SK-N-SH treated with all-trans-retinoic acid at 6 μM for 48 hours (cell line): Measurements from ENCODE around the gene KCND2.

ENCODE experiments used
- ARNTL ChIP-seq: fragments of 450-650 bp; formaldehyde crosslinking; IDR thresholded peaks from 2 replicates; pipeline ENCODE4 v1.5.0; 2020; ENCODE audit warnings: low read depth, mild to moderate bottlenecking, moderate library complexity, borderline replicate concordance
- BACH2 ChIP-seq: fragments of 250-450 bp; sonication (Bioruptor Pico); IDR thresholded peaks from 2 replicates; pipeline ENCODE4 v1.9.0; 2021; ENCODE audit warnings: mild to moderate bottlenecking, borderline replicate concordance
- CSDC2 ChIP-seq: fragments of 250-450 bp; sonication (Bioruptor Pico); IDR thresholded peaks from 2 replicates; pipeline ENCODE4 v1.5.0; 2020; ENCODE audit warnings: mild to moderate bottlenecking, moderate library complexity
- GLIS3 ChIP-seq: fragments of 250-450 bp; sonication (Bioruptor Pico); IDR thresholded peaks from 2 replicates; pipeline ENCODE4 v1.5.0; 2020; ENCODE audit warnings: mild to moderate bottlenecking, moderate library complexity
- OSR1 ChIP-seq: fragments of 250-450 bp; sonication (Bioruptor Pico); IDR thresholded peaks from 2 replicates; pipeline ENCODE4 v1.8.0; 2022; ENCODE audit warnings: moderate library complexity, mild to moderate bottlenecking, inconsistent platforms
- RARB ChIP-seq: fragments of 250-450 bp; sonication (Bioruptor Pico); IDR thresholded peaks from 2 replicates; pipeline ENCODE4 v1.8.0; 2021; ENCODE audit warnings: mild to moderate bottlenecking, moderate library complexity
- ZC3H10 ChIP-seq: fragments of 250-450 bp; sonication (Bioruptor Pico); IDR thresholded peaks from 2 replicates; pipeline ENCODE4 v1.5.1; 2021; ENCODE audit warnings: mild to moderate bottlenecking, moderate library complexity
- ZFP3 ChIP-seq: fragments of 250-450 bp; sonication (Bioruptor Pico); IDR thresholded peaks from 2 replicates; pipeline ENCODE4 v1.5.0; 2020; ENCODE audit warnings: mild to moderate bottlenecking, moderate library complexity
- TF ChIP-seq, protein P1 (sequence below): fragments of 250-450 bp; sonication (Bioruptor Pico); IDR thresholded peaks from 2 replicates; pipeline ENCODE4 v1.5.0; 2020; ENCODE audit warnings: mild to moderate bottlenecking, moderate library complexity
- TF ChIP-seq, protein P2 (sequence below): fragments of 250-450 bp; sonication (Bioruptor Pico); IDR thresholded peaks from 2 replicates; pipeline ENCODE4 v1.8.0; 2020; ENCODE audit warnings: mild to moderate bottlenecking, moderate library complexity, borderline replicate concordance
- TF ChIP-seq, protein P3 (sequence below): fragments of 250-450 bp; sonication (Bioruptor Pico); IDR thresholded peaks from 2 replicates; pipeline ENCODE4 v1.8.0; 2021; ENCODE audit warnings: low read depth, mild to moderate bottlenecking, moderate library complexity, borderline replicate concordance
- TF ChIP-seq, protein P4 (sequence below): fragments of 250-450 bp; sonication (Bioruptor Pico); IDR thresholded peaks from 2 replicates; pipeline ENCODE4 v1.5.1; 2020; ENCODE audit warnings: low read depth, mild to moderate bottlenecking, moderate library complexity
- TF ChIP-seq, protein P5 (sequence below): fragments of 250-450 bp; sonication (Bioruptor Pico); IDR thresholded peaks from 2 replicates; pipeline ENCODE4 v1.5.1; 2021; ENCODE audit warnings: mild to moderate bottlenecking, moderate library complexity

DNA sequence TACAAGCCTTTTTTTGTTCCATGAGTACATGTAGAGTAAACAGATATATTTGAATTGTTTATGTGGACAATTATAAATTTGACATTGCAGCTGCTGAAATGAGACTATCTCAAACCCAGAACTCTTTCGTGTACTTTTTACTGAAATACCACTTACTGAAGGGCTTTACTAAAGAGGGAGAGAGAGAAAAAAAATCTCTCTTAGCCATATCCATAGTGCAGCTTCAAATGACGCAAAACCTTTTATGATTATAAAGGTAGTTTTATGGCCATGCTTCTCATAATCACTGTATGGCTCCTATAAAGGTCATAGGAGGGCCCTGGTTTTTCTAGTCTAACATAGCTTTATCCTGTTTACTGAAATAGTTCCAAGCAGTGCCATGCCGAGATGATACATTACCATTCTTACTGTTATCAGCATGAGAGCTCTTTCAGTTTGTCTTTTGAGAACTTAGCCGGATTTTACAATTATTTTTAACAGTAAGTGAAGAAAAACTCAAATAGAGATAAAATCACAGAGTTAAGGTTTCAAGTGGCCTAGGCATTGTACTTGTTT is 35.1 kb downstream of the KCND2 start:
- TF ChIP-seq OSR1 (CRISPR knock-in tag) (no peak), BACH2 (no peak), RARB (CRISPR knock-in tag) (no peak), GLIS3 (CRISPR knock-in tag) (no peak), ZC3H10 (CRISPR knock-in tag) (no peak), ZFP3 (no peak), CSDC2 (CRISPR knock-in tag) (no peak), ARNTL (no peak)
- TF ChIP-seq, protein P1, sequence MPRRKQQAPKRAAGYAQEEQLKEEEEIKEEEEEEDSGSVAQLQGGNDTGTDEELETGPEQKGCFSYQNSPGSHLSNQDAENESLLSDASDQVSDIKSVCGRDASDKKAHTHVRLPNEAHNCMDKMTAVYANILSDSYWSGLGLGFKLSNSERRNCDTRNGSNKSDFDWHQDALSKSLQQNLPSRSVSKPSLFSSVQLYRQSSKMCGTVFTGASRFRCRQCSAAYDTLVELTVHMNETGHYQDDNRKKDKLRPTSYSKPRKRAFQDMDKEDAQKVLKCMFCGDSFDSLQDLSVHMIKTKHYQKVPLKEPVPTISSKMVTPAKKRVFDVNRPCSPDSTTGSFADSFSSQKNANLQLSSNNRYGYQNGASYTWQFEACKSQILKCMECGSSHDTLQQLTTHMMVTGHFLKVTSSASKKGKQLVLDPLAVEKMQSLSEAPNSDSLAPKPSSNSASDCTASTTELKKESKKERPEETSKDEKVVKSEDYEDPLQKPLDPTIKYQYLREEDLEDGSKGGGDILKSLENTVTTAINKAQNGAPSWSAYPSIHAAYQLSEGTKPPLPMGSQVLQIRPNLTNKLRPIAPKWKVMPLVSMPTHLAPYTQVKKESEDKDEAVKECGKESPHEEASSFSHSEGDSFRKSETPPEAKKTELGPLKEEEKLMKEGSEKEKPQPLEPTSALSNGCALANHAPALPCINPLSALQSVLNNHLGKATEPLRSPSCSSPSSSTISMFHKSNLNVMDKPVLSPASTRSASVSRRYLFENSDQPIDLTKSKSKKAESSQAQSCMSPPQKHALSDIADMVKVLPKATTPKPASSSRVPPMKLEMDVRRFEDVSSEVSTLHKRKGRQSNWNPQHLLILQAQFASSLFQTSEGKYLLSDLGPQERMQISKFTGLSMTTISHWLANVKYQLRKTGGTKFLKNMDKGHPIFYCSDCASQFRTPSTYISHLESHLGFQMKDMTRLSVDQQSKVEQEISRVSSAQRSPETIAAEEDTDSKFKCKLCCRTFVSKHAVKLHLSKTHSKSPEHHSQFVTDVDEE, result no peak
- TF ChIP-seq, protein P2, sequence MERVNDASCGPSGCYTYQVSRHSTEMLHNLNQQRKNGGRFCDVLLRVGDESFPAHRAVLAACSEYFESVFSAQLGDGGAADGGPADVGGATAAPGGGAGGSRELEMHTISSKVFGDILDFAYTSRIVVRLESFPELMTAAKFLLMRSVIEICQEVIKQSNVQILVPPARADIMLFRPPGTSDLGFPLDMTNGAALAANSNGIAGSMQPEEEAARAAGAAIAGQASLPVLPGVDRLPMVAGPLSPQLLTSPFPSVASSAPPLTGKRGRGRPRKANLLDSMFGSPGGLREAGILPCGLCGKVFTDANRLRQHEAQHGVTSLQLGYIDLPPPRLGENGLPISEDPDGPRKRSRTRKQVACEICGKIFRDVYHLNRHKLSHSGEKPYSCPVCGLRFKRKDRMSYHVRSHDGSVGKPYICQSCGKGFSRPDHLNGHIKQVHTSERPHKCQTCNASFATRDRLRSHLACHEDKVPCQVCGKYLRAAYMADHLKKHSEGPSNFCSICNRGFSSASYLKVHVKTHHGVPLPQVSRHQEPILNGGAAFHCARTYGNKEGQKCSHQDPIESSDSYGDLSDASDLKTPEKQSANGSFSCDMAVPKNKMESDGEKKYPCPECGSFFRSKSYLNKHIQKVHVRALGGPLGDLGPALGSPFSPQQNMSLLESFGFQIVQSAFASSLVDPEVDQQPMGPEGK (CRISPR knock-in tag), result no peak
- TF ChIP-seq, protein P3, sequence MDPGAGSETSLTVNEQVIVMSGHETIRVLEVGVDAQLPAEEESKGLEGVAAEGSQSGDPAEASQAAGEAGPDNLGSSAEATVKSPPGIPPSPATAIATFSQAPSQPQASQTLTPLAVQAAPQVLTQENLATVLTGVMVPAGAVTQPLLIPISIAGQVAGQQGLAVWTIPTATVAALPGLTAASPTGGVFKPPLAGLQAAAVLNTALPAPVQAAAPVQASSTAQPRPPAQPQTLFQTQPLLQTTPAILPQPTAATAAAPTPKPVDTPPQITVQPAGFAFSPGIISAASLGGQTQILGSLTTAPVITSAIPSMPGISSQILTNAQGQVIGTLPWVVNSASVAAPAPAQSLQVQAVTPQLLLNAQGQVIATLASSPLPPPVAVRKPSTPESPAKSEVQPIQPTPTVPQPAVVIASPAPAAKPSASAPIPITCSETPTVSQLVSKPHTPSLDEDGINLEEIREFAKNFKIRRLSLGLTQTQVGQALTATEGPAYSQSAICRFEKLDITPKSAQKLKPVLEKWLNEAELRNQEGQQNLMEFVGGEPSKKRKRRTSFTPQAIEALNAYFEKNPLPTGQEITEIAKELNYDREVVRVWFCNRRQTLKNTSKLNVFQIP (CRISPR knock-in tag), result no peak
- TF ChIP-seq, protein P4, sequence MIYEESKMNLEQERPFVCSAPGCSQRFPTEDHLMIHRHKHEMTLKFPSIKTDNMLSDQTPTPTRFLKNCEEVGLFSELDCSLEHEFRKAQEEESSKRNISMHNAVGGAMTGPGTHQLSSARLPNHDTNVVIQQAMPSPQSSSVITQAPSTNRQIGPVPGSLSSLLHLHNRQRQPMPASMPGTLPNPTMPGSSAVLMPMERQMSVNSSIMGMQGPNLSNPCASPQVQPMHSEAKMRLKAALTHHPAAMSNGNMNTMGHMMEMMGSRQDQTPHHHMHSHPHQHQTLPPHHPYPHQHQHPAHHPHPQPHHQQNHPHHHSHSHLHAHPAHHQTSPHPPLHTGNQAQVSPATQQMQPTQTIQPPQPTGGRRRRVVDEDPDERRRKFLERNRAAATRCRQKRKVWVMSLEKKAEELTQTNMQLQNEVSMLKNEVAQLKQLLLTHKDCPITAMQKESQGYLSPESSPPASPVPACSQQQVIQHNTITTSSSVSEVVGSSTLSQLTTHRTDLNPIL (CRISPR knock-in tag), result no peak
- TF ChIP-seq, protein P5, sequence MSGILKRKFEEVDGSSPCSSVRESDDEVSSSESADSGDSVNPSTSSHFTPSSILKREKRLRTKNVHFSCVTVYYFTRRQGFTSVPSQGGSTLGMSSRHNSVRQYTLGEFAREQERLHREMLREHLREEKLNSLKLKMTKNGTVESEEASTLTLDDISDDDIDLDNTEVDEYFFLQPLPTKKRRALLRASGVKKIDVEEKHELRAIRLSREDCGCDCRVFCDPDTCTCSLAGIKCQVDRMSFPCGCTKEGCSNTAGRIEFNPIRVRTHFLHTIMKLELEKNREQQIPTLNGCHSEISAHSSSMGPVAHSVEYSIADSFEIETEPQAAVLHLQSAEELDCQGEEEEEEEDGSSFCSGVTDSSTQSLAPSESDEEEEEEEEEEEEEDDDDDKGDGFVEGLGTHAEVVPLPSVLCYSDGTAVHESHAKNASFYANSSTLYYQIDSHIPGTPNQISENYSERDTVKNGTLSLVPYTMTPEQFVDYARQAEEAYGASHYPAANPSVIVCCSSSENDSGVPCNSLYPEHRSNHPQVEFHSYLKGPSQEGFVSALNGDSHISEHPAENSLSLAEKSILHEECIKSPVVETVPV (CRISPR knock-in tag), result no peak
